EH (cell line): ENCODE results near the gene ARFGEF3.

Experiments used
- DNase-seq: peaks from one replicate; pipeline ENCODE4 v3.0.0-alpha.2; 2015; ENCODE audit warnings: low read depth

Gene ARFGEF3

GRCh38 chr6:138241381-138241780 is 79.6 kb downstream of the ARFGEF3 start:
- DNase-seq, result no peak

- no peak for DNase-seq
Observed at GRCh38 chr6:138241934-138242333, 80.2 kb downstream of the ARFGEF3 start.

- DNase-seq, result no peak
Observed at GRCh38 chr6:138242987-138243592, 81.4 kb downstream of the ARFGEF3 start.

- no peak for DNase-seq
Observed at GRCh38 chr6:138245751-138246150, 84.0 kb downstream of the ARFGEF3 start.

- DNase-seq, result no peak
Observed at GRCh38 chr6:138246650-138247440, 85.1 kb downstream of the ARFGEF3 start.

GRCh38 chr6:138248011-138248410 is 86.3 kb downstream of the ARFGEF3 start:
- no peak for DNase-seq

- DNase-seq, result no peak
Observed at GRCh38 chr6:138248878-138249277, 87.1 kb downstream of the ARFGEF3 start.

- DNase-seq, result no peak
Observed at GRCh38 chr6:138250053-138250452, 88.3 kb downstream of the ARFGEF3 start.

GRCh38 chr6:138250513-138251247 is 88.9 kb downstream of the ARFGEF3 start:
- DNase-seq, result peak; percentile 74

GRCh38 chr6:138253731-138254130 is 92.0 kb downstream of the ARFGEF3 start:
- DNase-seq, result no peak

- no peak for DNase-seq
Observed at GRCh38 chr6:138255443-138255842, 93.7 kb downstream of the ARFGEF3 start.

- no peak for DNase-seq
Observed at GRCh38 chr6:138257638-138258040, 95.9 kb downstream of the ARFGEF3 start.

- DNase-seq, result no peak
Observed at GRCh38 chr6:138258197-138258596, 96.5 kb downstream of the ARFGEF3 start.

- DNase-seq, result no peak
Observed at GRCh38 chr6:138258991-138259390, 97.3 kb downstream of the ARFGEF3 start.

GRCh38 chr6:138261116-138261780 is 99.5 kb downstream of the ARFGEF3 start:
- no peak for DNase-seq

GRCh38 chr6:138263963-138264362 is 102.2 kb downstream of the ARFGEF3 start:
- DNase-seq, result no peak

GRCh38 chr6:138264372-138264880 is 102.7 kb downstream of the ARFGEF3 start:
- no peak for DNase-seq

- no peak for DNase-seq
Observed at GRCh38 chr6:138266095-138266494, 104.4 kb downstream of the ARFGEF3 start.

GRCh38 chr6:138267971-138268895 is 106.5 kb downstream of the ARFGEF3 start:
- DNase-seq, result no peak

GRCh38 chr6:138271451-138271850 is 109.7 kb downstream of the ARFGEF3 start:
- no peak for DNase-seq
